Kidney (tissue), 14 donors: ENCODE data around the gene ZSWIM5. TPM values are rescaled to one million over a fixed set of nuclear protein-coding genes. Genes with fewer than 3 reads are reported as not detected.
A peak's percentile ranks its signal among the peaks of the same experiment; 100 is the strongest.
"Not testable (repeated sequence)": the region's sequence is repeated elsewhere in the genome, so short reads cannot be mapped to it uniquely, and the experiment has no call there.

Source experiments
- DNase-seq, 5 donors: peaks; one replicate each; pipeline ENCODE4 v3.0.0-alpha.2; 2013 to 2020
- FAIRE-seq: peaks from 2 replicates; lab custom pipeline; 2012; peaks lifted over from hg19 to GRCh38; lab: Jason Lieb, UNC
- H3K27ac ChIP-seq, 2 donors: one replicate each; pipeline ENCODE4 v1.7.0; 2013; ENCODE audit warnings: low read depth in 2 of 2, low read length in 2 of 2, inconsistent platforms in 1 of 2
- H3K27me3 ChIP-seq: one replicate; pipeline ENCODE4 v1.7.1; 2013; ENCODE audit warnings: low read length, inconsistent platforms; ENCODE audit not compliant: control insufficient read depth, insufficient read depth
- H3K36me3 ChIP-seq, 3 donors: one replicate each; pipeline versions ENCODE4 v1.7.0 to v1.7.1; 2013; ENCODE audit warnings: low read length in 3 of 3, control low read depth in 1 of 3, inconsistent platforms in 1 of 3; ENCODE audit not compliant: insufficient read depth in 3 of 3, control insufficient read depth in 2 of 3
- H3K4me1 ChIP-seq, 3 donors: one replicate each; pipeline versions ENCODE4 v1.7.0 to v1.7.1; 2013; ENCODE audit warnings: low read length in 3 of 3, inconsistent platforms in 1 of 3, low read depth in 1 of 3; ENCODE audit not compliant: control insufficient read depth in 2 of 3, insufficient read depth in 2 of 3
- H3K4me3 ChIP-seq, 3 donors: one replicate each; pipeline versions ENCODE4 v1.7.0 to v1.8.1; 2013; ENCODE audit warnings: low read length in 3 of 3, control low read depth in 1 of 3, inconsistent platforms in 1 of 3
- H3K9ac ChIP-seq, 3 donors: one replicate each; pipeline versions ENCODE4 v1.7.0 to v1.7.1; 2013; ENCODE audit warnings: low read length in 3 of 3, control low read depth in 1 of 3, inconsistent platforms in 1 of 3
- H3K9me3 ChIP-seq, 3 donors: one replicate each; pipeline versions ENCODE4 v1.7.0 to v1.7.1; 2013; ENCODE audit warnings: low read length in 3 of 3, control low read depth in 1 of 3, inconsistent platforms in 1 of 3; ENCODE audit not compliant: control insufficient read depth in 2 of 3, insufficient read depth in 1 of 3
- CTCF ChIP-seq: IDR thresholded peaks from 3 replicates; pipeline ENCODE4 v1.5.1; 2012; ENCODE audit warnings: mild to moderate bottlenecking, moderate library complexity, borderline replicate concordance; ENCODE audit not compliant: insufficient read depth; ENCODE audit errors: extremely low read depth
- intact Hi-C: fragments of 100-400 bp; cut with DNase I; formaldehyde crosslinking; loops from one replicate; pipeline ENCODE4 v1.11.1; 2022
- polyA plus RNA-seq: library from polyadenylated mRNA; stranded (reverse); fragments of 350-450 nt; fragmentation: Illumina TruSeq; extraction: RNeasy Lipid Tissue Mini Kit (QIAGEN cat#74804); gene quantifications from one replicate; pipeline ENCODE4 v1.2.3, GENCODE V29; 2014; ENCODE audit warnings: low read depth, low replicate concordance; ENCODE audit not compliant: insufficient read depth
- total RNA-seq: library from RNA; stranded (reverse); fragmentation: NEBNext Ultra II Directional; extraction: Animal tissue kit (Norgen Biotek cat#: 25700); gene quantifications from one replicate; pipeline ENCODE4 v1.2.1, GENCODE V29; 2021
- donor health status: control.
- donor health status: control.
- donor health status: control.
- donor health status: control.
- donor health status: control.
- donor health status: DM: yes; HTN: yes; CAD: no.
- donor health status: Normal renal cell carcinoma (clear cell type).

ZSWIM5 gene
- total and polyA plus RNA-seq, 2 donors from 2014 or later, result 1.9 to 4.8 TPM

- no peaks in the 10 kb centered on the region for H3K9me3 ChIP-seq
- TF ChIP-seq CTCF, result no peak
- intact Hi-C loops, result no loop called here
These were observed 32.4 kb upstream of the ZSWIM5 start for GRCh38 chr1:45238846-45239245.

GRCh38 chr1:45236136-45236535, 29.7 kb upstream of the ZSWIM5 start:
- DNase-seq, result no peak
- Histone ChIP-seq H3K4me1 (no peaks in the 10 kb centered on the region), H3K27me3 (no peaks in the 10 kb centered on the region), H3K4me3 (no peak overlapping the region), H3K27ac (no peak overlapping the region), H3K9me3 (no peaks in the 10 kb centered on the region), H3K9ac (no peak overlapping the region), H3K36me3 (no peaks in the 10 kb centered on the region)
- TF ChIP-seq CTCF, result no peak
- no peak for FAIRE-seq
- intact Hi-C loops, result no loop called here

More at GRCh38 chr1:45238846-45239245, 32.4 kb upstream of the ZSWIM5 start:
- H3K9ac ChIP-seq, result no peak overlapping the region
- no peak for FAIRE-seq
- no peaks in the 10 kb centered on the region for H3K4me1 ChIP-seq
- H3K36me3 ChIP-seq, result no peaks in the 10 kb centered on the region
- H3K4me3 ChIP-seq, result no peak overlapping the region
- no peaks in the 10 kb centered on the region for H3K27me3 ChIP-seq
- no peak for DNase-seq
- H3K27ac ChIP-seq, result no peak overlapping the region

GRCh38 chr1:45230537-45230936, 24.1 kb upstream of the ZSWIM5 start:
- FAIRE-seq (no peak), DNase-seq (no peak)
- H3K4me1 ChIP-seq, result no peaks in the 10 kb centered on the region
- H3K27ac ChIP-seq, result no peak overlapping the region
- peak; percentile 22 for TF ChIP-seq CTCF
- no peak overlapping the region for H3K9ac ChIP-seq
- H3K4me3 ChIP-seq, result no peak overlapping the region
- no peaks in the 10 kb centered on the region for H3K36me3 ChIP-seq
- H3K9me3 ChIP-seq, result no peaks in the 10 kb centered on the region
- intact Hi-C loops, result no loop called here
- H3K27me3 ChIP-seq, result no peaks in the 10 kb centered on the region

- Histone ChIP-seq H3K27me3 (no peaks in the 10 kb centered on the region), H3K4me3 (no peak overlapping the region), H3K4me1 (no peaks in the 10 kb centered on the region), H3K9ac (no peak overlapping the region), H3K36me3 (no peaks in the 10 kb centered on the region), H3K27ac (no peak overlapping the region), H3K9me3 (no peaks in the 10 kb centered on the region)
- TF ChIP-seq CTCF, result no peak
- DNase-seq, result no peak
- FAIRE-seq, result no peak
- intact Hi-C loops, result no loop called here
These were observed 19.2 kb upstream of the ZSWIM5 start for GRCh38 chr1:45225598-45225997.

- DNase-seq, H3K4me1 ChIP-seq, FAIRE-seq, H3K36me3 ChIP-seq, intact Hi-C loops, H3K9me3 ChIP-seq, H3K27me3 ChIP-seq, H3K27ac ChIP-seq, H3K4me3 ChIP-seq, H3K9ac ChIP-seq: not testable (repeated sequence)
These were observed 17.3 kb upstream of the ZSWIM5 start for GRCh38 chr1:45223710-45224109.
